Activated CD4-positive, alpha-beta T cell treated with anti-CD3 and anti-CD28 coated beads, Interleukin-2, amount 50 U/mL, for 48 hours (primary cell): Measurements from ENCODE around the gene RPA1.

ENCODE experiments used
- DNase-seq, 2 experiments: peaks; one replicate each; pipeline ENCODE4 v3.0.0-alpha.2; 2020

RPA1 gene

DNA sequence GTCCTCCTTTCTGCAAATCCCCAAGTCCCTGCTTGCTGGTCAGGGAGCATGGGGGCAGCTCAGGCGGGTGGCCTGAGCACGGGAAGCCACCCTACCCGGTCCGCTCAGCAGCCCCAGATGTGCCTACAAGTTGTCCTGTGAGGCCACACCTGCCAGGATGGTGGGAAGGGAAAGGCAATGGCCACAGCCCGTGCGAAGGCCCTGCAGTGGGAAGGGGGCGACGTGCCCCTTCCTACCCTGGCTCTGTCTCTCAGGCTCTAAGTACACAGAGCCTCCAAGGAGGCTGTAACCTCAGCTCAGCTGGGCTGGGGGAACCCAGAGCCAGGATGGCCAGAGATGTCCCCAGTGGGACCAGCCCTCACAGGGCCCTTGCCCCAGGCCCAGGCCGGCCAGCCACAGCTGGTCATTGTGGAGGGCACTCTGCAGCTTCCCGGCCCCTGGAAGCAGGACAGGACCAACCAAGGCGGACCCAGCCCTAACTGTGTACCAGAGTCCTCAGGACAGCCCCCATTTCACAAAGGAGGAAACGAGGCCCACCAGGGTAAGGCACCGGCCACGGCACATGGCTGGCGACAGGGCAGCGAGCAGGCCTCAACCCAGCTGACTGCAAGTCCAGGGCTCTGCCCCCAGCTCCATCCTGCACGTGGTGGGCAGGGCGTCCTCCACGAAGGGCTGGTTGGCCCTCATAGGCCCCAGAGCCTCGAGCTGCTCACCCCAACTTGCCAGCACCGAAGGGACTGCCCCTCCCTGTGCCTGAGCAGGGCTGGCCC, 113.0 kb downstream of the RPA1 start:
- no peak for DNase-seq

DNA sequence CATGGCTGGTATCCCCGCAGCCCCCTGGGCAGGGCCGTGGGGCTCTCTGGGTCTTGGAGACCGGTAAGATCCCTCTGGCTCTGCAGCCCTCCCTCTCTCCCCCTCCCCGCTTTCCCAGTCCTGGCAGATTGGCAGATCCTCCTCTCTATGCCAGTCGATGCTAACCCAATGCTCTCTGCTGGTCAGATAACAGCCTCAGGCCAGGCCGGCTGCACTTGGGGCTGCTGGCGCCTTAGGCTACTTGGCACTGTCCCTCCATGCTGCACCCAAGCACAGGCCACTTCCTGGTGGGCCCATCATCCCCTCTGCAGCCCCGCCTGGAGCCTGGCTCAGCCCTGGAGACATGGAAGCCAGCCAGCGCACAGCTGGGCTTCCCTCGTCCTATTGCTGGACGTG, 113.6 kb downstream of the RPA1 start:
- DNase-seq: no peak

DNA sequence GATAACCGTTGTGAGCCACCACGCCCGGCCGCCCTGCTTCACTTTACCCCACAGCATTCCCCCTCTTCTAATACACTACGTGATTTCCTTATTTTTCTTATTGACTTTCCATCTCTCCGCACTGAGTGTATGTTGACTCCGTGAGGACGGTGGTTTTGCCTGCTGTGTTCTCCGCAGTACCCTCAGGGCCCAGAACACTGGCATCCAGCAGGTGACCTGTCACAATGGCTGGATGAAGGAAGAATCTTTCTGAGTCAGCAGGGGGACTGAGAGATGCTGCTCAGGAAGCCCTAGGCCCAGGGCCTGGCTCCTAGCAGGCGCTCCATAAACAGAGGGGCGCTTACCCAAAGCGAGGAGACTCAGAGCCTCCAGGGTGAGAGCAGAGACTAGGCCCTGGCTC, 115.8 kb downstream of the RPA1 start:
- no peak for DNase-seq

DNA sequence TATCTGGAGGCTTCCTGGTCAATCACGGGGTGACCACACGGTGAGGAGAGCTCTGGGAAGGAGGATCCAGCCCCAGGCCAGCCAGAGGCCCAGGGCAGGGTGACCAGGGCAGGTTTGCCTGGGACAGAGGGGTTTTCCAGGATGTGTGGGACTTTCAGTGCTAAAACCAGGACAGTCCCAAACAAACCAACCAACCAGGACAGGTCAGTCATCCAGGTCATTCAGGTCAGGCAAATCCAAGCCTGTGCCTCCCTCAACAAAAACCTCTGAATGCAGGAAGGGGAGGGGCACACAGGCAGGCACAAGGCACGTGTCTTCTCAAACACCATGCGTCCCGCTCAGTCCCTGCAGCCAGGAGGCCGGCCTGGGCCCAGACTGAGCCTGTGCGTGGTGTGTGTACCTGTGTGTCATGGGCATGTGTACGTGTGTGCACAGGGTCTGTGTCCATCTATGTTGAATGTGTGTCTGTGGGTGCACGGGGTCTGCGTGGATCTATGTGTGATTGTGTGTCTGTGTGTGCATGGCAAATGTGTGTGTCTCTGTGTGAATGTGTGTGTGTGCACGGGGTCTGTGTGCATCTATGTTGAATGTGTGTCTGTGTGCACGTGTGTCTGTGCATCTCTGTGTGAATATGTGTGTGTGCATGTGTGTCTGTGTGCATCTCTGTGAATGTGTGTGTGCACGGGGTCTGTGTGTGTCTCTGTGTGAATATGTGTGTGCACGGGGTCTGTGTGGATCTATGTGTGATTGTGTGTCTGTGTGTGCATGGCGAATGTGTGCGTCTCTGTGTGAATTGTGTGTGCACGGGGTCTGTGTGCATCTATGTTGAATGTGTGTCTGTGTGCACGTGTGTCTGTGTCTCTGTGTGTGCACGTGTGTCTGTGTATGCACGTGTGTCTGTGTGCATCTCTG, 116.5 kb downstream of the RPA1 start:
- no peak for DNase-seq

DNA sequence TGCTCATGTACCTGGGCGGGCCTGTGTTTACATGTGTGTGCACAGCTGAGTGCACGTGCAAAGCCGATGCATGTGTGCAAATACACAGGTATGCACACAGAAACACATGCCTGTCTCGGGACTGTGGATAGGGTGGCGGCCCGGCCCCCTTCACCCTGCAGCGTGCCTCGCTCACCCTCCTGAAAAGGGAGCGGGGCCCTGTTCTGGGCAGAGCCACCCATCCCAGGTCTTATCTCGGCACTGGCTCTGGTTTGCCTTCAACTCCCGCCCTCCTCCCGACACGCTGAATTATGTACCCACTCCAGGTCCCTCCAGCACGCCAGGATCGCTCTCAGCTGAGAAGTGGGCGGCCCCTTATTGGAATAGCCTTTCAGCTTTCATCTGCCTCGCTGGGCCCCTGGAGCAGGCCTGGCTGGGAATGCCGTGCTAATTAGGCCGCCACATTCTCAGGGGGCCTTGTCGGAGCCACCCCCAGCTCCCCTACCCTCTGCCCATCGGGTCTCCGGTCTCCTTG, 117.5 kb downstream of the RPA1 start:
- DNase-seq: no peak

DNA sequence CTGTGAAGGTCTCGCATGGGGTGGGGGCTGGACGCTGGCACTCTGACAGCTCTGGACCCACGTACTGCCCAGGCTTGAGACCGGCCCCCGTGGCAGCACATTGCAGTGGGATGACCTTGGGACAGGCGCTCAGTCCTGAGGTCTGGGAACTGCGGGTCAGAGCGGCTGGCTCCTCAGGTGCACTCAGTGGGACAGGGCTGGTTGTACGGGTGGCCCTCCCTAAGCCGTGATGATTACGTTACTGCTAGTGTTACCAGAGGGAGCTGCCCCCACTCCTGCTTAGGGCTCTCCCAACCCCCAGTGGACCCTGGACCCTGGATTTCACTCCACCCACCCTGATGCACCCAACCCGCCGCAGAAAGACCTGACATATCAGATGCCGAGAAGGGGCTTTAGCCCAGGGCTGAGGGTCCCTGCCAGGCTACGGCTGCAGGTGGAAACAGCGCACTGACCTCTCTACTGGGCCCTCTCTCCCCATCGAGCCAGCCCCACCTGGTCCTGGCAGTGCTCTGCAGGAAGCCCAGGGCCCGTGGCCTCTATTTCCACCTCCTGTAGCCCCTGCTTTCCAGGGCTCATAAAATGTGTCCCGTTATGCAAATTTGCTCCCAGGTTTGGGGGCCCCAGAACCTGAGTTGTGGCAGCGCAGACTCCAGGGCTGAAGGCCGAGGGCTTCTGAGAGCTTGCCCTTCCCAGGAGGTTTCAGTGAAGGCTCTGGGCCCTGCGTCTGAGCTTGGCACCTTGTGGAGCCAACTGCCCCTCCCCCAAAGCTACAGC, 118.1 kb downstream of the RPA1 start:
- DNase-seq: no peak

DNA sequence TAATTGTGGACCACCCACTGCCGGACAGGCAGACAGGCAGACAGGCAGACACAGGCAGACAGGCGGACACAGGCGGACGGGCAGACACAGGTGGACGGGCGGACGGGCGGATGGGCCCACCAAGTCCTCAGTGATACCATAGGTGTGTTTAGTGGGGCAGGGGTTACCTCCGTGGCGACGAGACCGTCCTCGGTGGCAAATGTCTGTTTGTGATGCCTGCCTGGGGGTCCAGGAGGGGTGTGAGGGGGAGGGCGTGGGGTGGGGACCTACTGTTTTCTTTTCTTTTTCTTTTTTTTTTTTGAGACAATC, 118.7 kb downstream of the RPA1 start:
- DNase-seq: no peak
